ENCODE data around the gene ADAP1.

ADAP1 gene

DNA sequence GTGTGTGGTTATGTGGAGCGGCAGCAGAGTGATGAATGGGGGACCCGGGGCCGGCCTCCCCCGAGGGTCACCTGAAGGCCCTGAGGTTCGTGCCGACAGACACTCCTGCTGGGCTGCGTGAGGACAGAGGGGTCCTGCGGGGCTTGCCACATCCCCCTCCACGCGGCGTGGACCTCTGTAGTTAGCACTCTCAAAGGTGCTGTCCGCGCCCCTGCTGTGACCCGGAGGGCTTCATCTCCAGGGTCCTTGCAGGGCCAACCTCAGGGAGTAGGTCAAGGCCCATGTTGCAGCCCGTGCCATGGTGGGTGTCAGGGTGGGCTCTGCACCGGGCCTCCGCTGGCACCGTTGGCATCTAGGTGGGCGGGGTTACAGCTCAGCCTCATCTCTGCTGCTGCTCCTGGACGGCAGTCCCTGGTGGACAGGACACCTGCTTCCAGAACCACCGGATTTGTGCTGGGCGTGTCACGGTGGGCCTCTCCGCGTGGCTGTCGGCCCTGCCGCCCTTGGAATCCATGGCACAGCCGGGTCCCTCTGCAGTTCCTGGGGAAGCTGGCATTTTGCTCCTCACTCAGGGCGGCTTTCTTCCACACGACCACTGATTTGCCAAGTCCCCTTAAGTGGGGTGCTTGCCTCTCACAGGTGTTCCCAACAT, 97.9 kb downstream of the ADAP1 start:
- DNase-seq: no peak

DNA sequence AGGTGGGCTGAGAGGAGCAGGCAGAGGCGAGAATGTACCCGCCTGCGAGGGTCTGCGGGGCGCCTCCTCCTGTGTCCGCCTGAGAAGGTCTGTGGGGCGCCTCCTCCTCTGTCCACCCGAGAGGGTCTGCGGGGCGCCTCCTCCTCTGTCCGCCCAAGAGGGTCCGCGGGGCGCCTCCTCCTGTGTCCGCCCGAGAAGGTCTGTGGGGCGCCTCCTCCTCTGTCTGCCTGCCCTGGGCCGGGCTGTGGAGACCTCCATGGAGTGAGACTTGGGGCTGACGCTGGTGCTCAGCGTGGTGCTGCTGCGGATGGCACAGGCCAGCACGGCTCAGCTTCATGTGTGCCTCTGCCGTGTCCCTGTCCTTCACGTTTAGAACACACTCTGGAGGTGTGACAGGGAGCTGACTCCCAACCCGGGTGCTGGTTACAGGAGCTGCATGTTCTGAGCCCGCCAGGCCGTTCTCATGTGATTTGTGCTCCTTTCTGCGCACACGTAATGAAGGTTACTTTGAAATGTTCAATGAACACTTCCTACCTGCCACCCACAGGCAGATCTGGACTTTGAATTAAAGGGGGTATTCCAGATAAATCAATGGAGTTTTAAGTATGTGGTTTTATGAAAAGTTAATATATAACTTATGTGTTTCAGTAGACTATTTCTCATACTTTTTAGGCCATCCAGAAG, 98.7 kb downstream of the ADAP1 start:
- DNase-seq: no peak

DNA sequence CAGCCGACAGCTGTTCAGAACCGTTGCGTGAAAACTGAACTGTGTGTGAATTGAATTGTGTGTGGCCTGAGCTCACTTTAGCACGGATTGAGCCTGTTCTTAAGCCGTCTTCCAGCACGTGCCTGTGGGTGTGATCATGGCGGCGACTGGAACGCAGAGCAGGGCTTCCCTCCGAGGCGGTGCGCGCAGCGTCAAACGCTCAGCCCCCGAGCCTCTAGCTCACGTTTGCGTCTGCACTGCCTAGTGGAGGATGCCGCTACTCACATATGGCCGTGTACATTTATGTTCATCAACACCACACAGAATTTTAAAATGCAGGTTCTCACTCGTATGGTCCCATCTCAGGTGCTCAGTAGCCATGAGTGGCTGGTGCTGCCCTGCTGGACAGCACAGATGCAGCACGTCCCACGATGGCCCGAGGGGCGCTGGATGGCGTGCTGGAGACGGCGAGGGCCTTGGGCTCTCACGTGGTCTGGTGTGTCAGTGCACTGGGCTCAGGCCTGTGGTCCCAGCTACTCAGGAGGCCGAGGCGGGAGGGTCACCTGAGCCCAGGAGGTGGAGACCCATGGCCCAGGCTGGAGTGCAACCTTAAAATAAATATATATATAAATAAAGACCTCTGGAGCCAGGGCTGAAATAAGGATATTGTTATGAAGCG, 100.2 kb downstream of the ADAP1 start:
- no peak for DNase-seq

DNA sequence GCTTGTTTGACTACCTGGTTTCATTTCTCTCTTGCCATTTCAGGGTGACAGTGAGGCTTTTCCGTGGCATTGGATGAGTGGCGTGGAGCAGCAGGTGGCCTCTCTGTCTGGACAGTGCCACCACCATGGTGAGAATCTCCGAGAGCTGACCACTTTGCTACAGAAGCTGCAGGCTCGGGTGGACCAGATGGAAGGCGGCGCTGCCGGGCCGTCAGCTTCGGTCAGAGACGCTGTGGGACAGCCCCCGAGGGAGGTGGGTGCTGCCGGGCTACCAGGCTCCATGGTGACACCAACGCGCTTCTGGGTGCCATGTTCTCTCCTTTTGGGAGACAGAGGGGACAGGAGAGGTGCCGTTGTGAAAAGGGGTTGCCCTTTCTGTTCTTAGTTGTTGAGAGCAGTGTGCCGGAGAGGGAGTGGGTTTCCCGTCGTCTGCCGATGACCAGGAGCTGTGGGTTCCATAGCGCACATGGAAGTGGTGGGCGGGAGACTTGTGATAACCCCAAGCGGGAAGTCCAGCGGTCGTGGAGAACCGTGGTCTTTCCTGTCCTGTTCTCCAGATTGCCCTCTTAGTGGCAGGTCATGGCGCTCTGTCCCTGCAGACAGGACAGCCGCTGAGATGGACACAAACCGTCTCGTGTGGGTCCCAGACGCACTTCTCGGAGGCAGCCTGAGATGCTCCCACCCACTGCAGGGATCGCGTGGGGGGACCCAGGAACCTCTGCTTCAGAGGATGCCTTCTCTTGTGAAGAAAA, 100.9 kb downstream of the ADAP1 start:
- DNase-seq: no peak

GRCh38 chr7:851204-851603, 103.3 kb downstream of the ADAP1 start:
- DNase-seq: no peak

DNA sequence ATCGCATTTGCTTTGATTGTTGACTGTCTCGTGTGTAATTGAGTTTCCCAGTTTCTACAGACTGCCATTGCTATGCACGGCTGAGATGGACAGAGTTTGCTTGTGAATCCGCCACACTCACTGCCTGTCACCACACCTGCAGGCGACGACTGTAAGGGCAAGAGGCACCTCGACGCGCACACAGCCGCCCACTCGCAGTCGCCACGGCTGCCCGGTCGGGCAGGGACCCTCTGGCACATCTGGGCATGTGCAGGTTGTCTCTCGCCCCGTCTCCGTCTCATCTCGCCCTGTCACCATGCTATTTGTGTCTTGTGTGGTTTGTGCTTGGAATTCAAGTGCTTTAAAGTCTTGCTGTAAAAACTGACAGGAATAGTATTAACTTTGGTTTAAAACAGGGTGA, 104.7 kb downstream of the ADAP1 start:
- no peak for DNase-seq

- DNase-seq: no peak
Observed at GRCh38 chr7:849145-849544, 105.3 kb downstream of the ADAP1 start.
